Ovary (tissue), 3 donors: ENCODE data around the gene EYA2.

Source experiments
- CTCF ChIP-seq, 3 donors: fragments of 450-650 bp in 2 of 3; fragments of 200-600 bp in 1 of 3; IDR thresholded peaks; one replicate each; pipeline versions ENCODE4 v1.5.1 to v1.8.0; 2016 to 2022; ENCODE audit warnings: antibody characterized with exemption in 3 of 3, mild to moderate bottlenecking in 1 of 3
- EP300 ChIP-seq: sonication (generic); formaldehyde crosslinking; IDR thresholded peaks from one replicate; pipeline ENCODE4 v1.6.1; 2017; ENCODE audit warnings: antibody characterized with exemption
- POLR2A ChIP-seq: fragments of 450-650 bp; IDR thresholded peaks from one replicate; pipeline ENCODE4 v1.6.1; 2017; ENCODE audit warnings: antibody characterized with exemption, mild to moderate bottlenecking, moderate library complexity
- donor health status: DM: no; HTN: no; CAD: no.

- TF ChIP-seq CTCF (IDR thresholded peaks at IDR 0.05) (no peak), EP300 (no peak), POLR2A (no peak)
Observed at GRCh38 chr20:47120346-47120936, 225.8 kb downstream of the EYA2 start.
